AG04450 (cell line): ENCODE measurements around the gene NOXRED1. TPM values are rescaled to one million over a fixed set of nuclear protein-coding genes. Genes with fewer than 3 reads are reported as not detected.

Experiments
- CTCF ChIA-PET: fragments of 300-600, 350-600 bp; formaldehyde crosslinking; extraction: SDS; loops from one replicate; lab custom pipeline; 2022; ENCODE audit warnings: antibody characterized with exemption, inconsistent platforms; lab: Charles Lee
- POLR2A ChIA-PET: fragments of 350-600 bp; formaldehyde crosslinking; extraction: SDS; loops from one replicate; lab custom pipeline; 2021; ENCODE audit warnings: antibody characterized with exemption, inconsistent platforms; lab: Yijun Ruan, JAX
- DNase-seq: peaks from one replicate; pipeline ENCODE4 v3.0.0-alpha.2; 2011; ENCODE audit warnings: low read depth, low spot score
- H3K27ac ChIP-seq: one replicate; pipeline ENCODE4 v1.5.1; 2012; ENCODE audit warnings: low read depth, low read length, control low read depth
- H3K27me3 ChIP-seq: one replicate; pipeline ENCODE4 v1.6.0; 2012; ENCODE audit warnings: low read length; ENCODE audit not compliant: control insufficient read depth, insufficient read depth
- H3K4me3 ChIP-seq: 2 replicates; pipeline ENCODE4 v1.5.1; 2011; ENCODE audit warnings: mild to moderate bottlenecking, low read depth, low read length, control low read depth
- H3K9me3 ChIP-seq: 2 replicates; pipeline ENCODE4 v1.5.1; 2012; ENCODE audit warnings: low read length; ENCODE audit not compliant: control insufficient read depth, insufficient read depth
- CTCF ChIP-seq: IDR thresholded peaks from 2 replicates; pipeline ENCODE4 v1.5.1; 2011; ENCODE audit warnings: low read depth, low read length, control low read depth, inconsistent platforms
- polyA plus RNA-seq: library from polyadenylated mRNA; depleted of rRNA; stranded (reverse); fragments of >200 nt; gene quantifications from 2 replicates; pipeline ENCODE4 v1.2.3, GENCODE V29; 2011

The NOXRED1 gene
- polyA plus RNA-seq, 1 experiment = 0.16 TPM

- CTCF ChIA-PET = no interaction called here
- H3K4me3 ChIP-seq = no peak overlapping the region
- POLR2A ChIA-PET = no interaction called here
- H3K27me3 ChIP-seq = peaks cover 6% of the 10 kb centered on the region
- DNase-seq = no peak
- H3K9me3 ChIP-seq = no peaks in the 10 kb centered on the region
- no peak overlapping the region for H3K27ac ChIP-seq
- TF ChIP-seq CTCF = no peak
Measured at GRCh38 chr14:77400216-77400615, 23.1 kb downstream of the NOXRED1 start.

DNA sequence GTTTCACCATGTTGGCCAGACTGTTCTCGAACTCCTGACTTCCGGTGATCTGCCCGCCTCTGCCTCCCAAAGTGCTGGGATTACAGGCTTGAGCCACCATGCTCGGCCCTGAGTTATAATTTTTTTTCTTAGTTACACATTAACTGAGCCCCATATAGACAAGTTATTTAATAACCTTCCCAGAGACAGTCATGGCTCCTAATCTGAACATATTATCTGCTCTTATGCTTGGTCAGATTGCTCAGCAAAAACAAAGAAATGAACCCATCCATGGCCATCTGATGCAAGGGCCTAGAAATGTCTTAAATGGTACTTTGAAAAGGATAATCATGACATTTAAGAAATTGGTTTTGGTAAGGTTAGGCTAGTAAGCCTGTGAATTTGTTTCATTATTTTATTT, 33.1 kb downstream of the NOXRED1 start:
- no peak for DNase-seq
- H3K9me3 ChIP-seq = no peaks in the 10 kb centered on the region
- H3K4me3 ChIP-seq = no peak overlapping the region
- H3K27ac ChIP-seq = no peak overlapping the region
- CTCF ChIA-PET = interaction anchor here (0.6 kb wide), 1 partner anchor 29 kb away, joined by 3 read pairs; no protein-coding TSS in a partner anchor
- no peaks in the 10 kb centered on the region for H3K27me3 ChIP-seq
- TF ChIP-seq CTCF = no peak
- POLR2A ChIA-PET = no interaction called here

- Histone ChIP-seq H3K9me3 (no peaks in the 10 kb centered on the region), H3K27me3 (no peaks in the 10 kb centered on the region), H3K4me3 (no peak overlapping the region), H3K27ac (no peak overlapping the region)
- no peak for DNase-seq
- TF ChIP-seq CTCF = no peak
- CTCF ChIA-PET = no interaction called here
- POLR2A ChIA-PET = no interaction called here
Measured at GRCh38 chr14:77378701-77379100, 44.6 kb downstream of the NOXRED1 start.

GRCh38 chr14:77377502-77377844, 45.9 kb downstream of the NOXRED1 start:
- no peaks in the 10 kb centered on the region for H3K9me3 ChIP-seq
- no peak for DNase-seq
- ChIA-PET POLR2A (interaction anchor here (0.6 to 1.5 kb wide), 4 partner anchors 11 to 56 kb away, joined by 3 to 24 read pairs (median 4); partner anchors contain the start of genes GSTZ1 and POMT2), CTCF (interaction anchor here (1.0 to 2.2 kb wide), 6 partner anchors 42 to 77 kb away, joined by 3 to 12 read pairs (median 4); partner anchors contain the start of genes GSTZ1 and POMT2)
- no peak overlapping the region for H3K27ac ChIP-seq
- no peak for TF ChIP-seq CTCF
- peak overlapping the region; percentile 86 for H3K4me3 ChIP-seq
- no peaks in the 10 kb centered on the region for H3K27me3 ChIP-seq

DNA sequence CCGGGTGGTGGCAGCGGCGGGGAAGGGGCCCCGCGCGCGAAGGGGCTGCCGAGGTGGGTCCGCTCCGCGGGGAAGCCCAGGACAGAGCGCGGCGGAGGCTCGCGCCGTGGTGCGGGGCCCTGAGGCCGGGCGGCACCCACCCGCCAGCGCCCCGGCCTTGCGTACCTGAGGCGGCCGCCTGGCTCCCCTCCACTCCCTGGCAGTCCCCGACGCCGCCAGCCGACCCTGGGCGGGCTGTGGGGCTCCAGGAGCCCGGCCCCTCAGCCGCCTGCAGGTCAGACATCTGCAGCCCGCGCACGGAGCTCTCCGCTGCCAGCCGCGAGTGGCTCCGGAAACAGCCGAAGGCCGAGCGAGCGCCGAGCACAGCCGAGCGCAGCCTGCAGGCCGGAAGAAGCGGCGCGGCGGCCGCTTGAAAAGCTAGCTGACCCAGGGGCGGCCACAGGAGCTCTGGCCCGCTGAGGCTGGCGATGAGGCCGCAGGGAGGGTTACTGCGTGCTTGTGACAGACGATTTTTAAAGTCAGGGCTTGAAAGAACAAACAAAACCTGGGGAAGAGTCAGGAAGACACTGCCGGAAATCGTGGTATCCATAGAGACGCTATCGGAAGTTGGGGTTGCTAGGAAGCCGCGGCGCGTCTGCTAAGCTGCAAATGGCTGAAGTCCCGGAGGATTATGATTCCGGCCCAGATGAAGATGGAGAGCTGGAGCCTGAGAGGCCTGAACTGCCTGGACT, 46.4 kb downstream of the NOXRED1 start, which contains the start of the genes SAMD15 and TMED8:
TSS of gene SAMD15 (plus strand) at position 609 of the 731 bp plus-strand sequence. CDS start at position 649, 40 bp downstream.
TSS of gene TMED8 (minus strand) at position 324 of the 731 bp plus-strand sequence. CDS start at position 283, 41 bp downstream.
- DNase-seq = peak; percentile 37
- peak; percentile 31 for TF ChIP-seq CTCF
- ChIA-PET CTCF (interaction anchor here (0.9 to 2.2 kb wide), 7 partner anchors 17 to 76 kb away, joined by 3 to 12 read pairs (median 4); partner anchors contain the start of genes GSTZ1 and POMT2), POLR2A (interaction anchor here (0.6 to 1.5 kb wide), 5 partner anchors 10 to 279 kb away, joined by 3 to 24 read pairs (median 3); partner anchors contain the start of genes CIPC, GSTZ1 and POMT2)
- no peaks in the 10 kb centered on the region for H3K9me3 ChIP-seq
- H3K27ac ChIP-seq = peak within 1 kb of the TSS; percentile 62
- peak within 1 kb of the TSS; percentile 86 for H3K4me3 ChIP-seq
- no peaks in the 10 kb centered on the region for H3K27me3 ChIP-seq
